SH-SY5Y (cell line): ENCODE data around the gene MMP17.

ENCODE experiments used
- GATA2 ChIP-seq: IDR thresholded peaks from 2 replicates; pipeline ENCODE4 v1.6.1; 2011; ENCODE audit warnings: mild to moderate bottlenecking, low read depth, low read length
- GATA3 ChIP-seq: IDR thresholded peaks from 2 replicates; pipeline ENCODE4 v1.6.1; 2011; ENCODE audit warnings: low read depth, mild to moderate bottlenecking, low read length, moderate library complexity

DNA sequence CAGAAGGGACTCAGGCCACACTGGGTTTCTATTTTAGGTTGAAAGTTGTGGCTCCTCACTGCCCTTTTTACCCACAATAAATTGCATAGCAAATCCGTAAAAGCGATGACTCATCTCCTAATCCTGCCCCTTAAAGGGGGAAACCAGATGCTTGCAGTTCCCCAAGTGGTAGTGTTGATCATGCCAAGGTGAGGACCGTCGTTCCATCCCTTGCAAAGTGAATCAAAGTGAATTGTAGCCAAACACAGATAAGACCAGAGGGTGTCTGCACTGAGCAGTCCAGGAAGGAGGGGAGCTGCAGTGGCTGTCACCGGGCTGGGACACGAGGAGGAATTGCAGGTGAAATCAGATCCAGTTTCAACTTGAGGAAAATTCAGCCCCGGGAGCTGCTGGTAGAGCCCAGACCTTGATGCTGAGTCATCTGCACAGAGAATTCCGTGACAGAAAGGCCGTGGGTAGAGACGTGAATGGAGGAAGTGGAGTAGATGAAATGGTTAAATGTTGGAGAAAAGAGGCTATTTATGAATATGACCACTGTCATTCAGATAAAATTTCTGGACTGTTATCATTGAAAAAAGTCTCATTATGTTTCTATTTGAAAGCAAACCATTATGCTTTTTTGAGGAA, 44.2 kb upstream of the MMP17 start:
- TF ChIP-seq GATA2 (no peak), GATA3 (no peak)
